ENCODE measurements around the gene KIAA1586. TPM values are rescaled to one million over a fixed set of nuclear protein-coding genes. Genes with fewer than 3 reads are reported as not detected.
"Not testable (repeated sequence)": the region's sequence is repeated elsewhere in the genome, so short reads cannot be mapped to it uniquely, and the experiment has no call there.

The KIAA1586 gene
- total RNA-seq, 1 experiment from 2014 or later, result 27.4 TPM

GRCh38 chr6:57090458-57091067 is 44.1 kb downstream of the KIAA1586 start:
- in situ Hi-C loops (cut with HindIII; ENCODE audit: low sequenced_read_pairs); DNase-seq (ENCODE audit: low spot score): not testable (repeated sequence)

- DNase-seq (ENCODE audit: low spot score); in situ Hi-C loops (cut with HindIII; ENCODE audit: low sequenced_read_pairs): not testable (repeated sequence)
Measured at GRCh38 chr6:57091375-57091774, 44.9 kb downstream of the KIAA1586 start.

GRCh38 chr6:57094689-57095088 is 48.2 kb downstream of the KIAA1586 start:
- no peak for DNase-seq (ENCODE audit: low spot score)
- in situ Hi-C loops (cut with HindIII; ENCODE audit: low sequenced_read_pairs), result no loop called here

GRCh38 chr6:57097596-57097995 is 51.1 kb downstream of the KIAA1586 start:
- no peak for DNase-seq (ENCODE audit: low spot score)
- in situ Hi-C loops (cut with HindIII; ENCODE audit: low sequenced_read_pairs), result no loop called here

GRCh38 chr6:57102976-57103375 is 56.5 kb downstream of the KIAA1586 start:
- no peak for DNase-seq (ENCODE audit: low spot score)
- in situ Hi-C loops (cut with HindIII; ENCODE audit: low sequenced_read_pairs), result no loop called here

GRCh38 chr6:57104336-57104735 is 57.8 kb downstream of the KIAA1586 start:
- in situ Hi-C loops (cut with HindIII; ENCODE audit: low sequenced_read_pairs), result no loop called here
- DNase-seq (ENCODE audit: low spot score), result no peak

Other genes starting within 250 kb of the KIAA1586 start
- 6.4 and 12.6 TPM in 2 replicates for gene BEND6, start 91.6 kb upstream of the KIAA1586 start, total RNA-seq (2014; rRNA removed; shearing (Covaris generic))
- gene ZNF451, start 43.5 kb downstream of the KIAA1586 start, total RNA-seq (2014; rRNA removed; shearing (Covaris generic)), result 23.3 and 35.2 TPM in 2 replicates
- 26.6 and 31.7 TPM in 2 replicates for gene BAG2, start 125.6 kb downstream of the KIAA1586 start, total RNA-seq (2014; rRNA removed; shearing (Covaris generic))
- 26.7 and 32.7 TPM in 2 replicates for gene RAB23, start 175.6 kb downstream of the KIAA1586 start, total RNA-seq (2014; rRNA removed; shearing (Covaris generic))